HG03039 (cell line): Measurements from ENCODE around the gene CCDC110.

ENCODE experiments used
- ATAC-seq: cut with Tn5 transposase; IDR thresholded peaks from one replicate; pipeline ENCODE4 v1.9.1; 2021; ENCODE audit warnings: mild to moderate bottlenecking, moderate library complexity; ENCODE audit not compliant: unreplicated experiment

The CCDC110 gene

GRCh38 chr4:185473247-185473646 lies 1.7 kb upstream of the CCDC110 start:
- no peak for ATAC-seq

GRCh38 chr4:185472103-185472542 lies 590 bp upstream of the CCDC110 start:
- no peak for ATAC-seq

GRCh38 chr4:185470501-185471195 lies 885 bp downstream of the CCDC110 start:
- ATAC-seq = peak; percentile 8

- no peak for ATAC-seq
Measured at GRCh38 chr4:185469580-185470154, 1.9 kb downstream of the CCDC110 start.

GRCh38 chr4:185468999-185469398 lies 2.5 kb downstream of the CCDC110 start:
- ATAC-seq = no peak

GRCh38 chr4:185467991-185468390 lies 3.5 kb downstream of the CCDC110 start:
- ATAC-seq = no peak

GRCh38 chr4:185467101-185467500 lies 4.4 kb downstream of the CCDC110 start:
- ATAC-seq = no peak

GRCh38 chr4:185465707-185466106 lies 5.8 kb downstream of the CCDC110 start:
- ATAC-seq = no peak

GRCh38 chr4:185464887-185465286 lies 6.6 kb downstream of the CCDC110 start:
- no peak for ATAC-seq

GRCh38 chr4:185464183-185464582 lies 7.3 kb downstream of the CCDC110 start:
- no peak for ATAC-seq

GRCh38 chr4:185463541-185463940 lies 8.0 kb downstream of the CCDC110 start:
- ATAC-seq = no peak

GRCh38 chr4:185461565-185461964 lies 10.0 kb downstream of the CCDC110 start:
- no peak for ATAC-seq

- ATAC-seq = no peak
Measured at GRCh38 chr4:185457136-185457535, 14.4 kb downstream of the CCDC110 start.

GRCh38 chr4:185456131-185456530 lies 15.4 kb downstream of the CCDC110 start:
- no peak for ATAC-seq

GRCh38 chr4:185445209-185445608 lies 26.3 kb downstream of the CCDC110 start:
- no peak for ATAC-seq

- no peak for ATAC-seq
Measured at GRCh38 chr4:185441479-185441878, 30.1 kb downstream of the CCDC110 start.

GRCh38 chr4:185437809-185438208 lies 33.7 kb downstream of the CCDC110 start:
- no peak for ATAC-seq

- ATAC-seq = no peak
Measured at GRCh38 chr4:185435466-185435865, 36.1 kb downstream of the CCDC110 start.

- no peak for ATAC-seq
Measured at GRCh38 chr4:185429660-185430059, 41.9 kb downstream of the CCDC110 start.

- ATAC-seq = no peak
Measured at GRCh38 chr4:185426960-185427688, 44.4 kb downstream of the CCDC110 start.

- ATAC-seq = peak; percentile 89
Measured at GRCh38 chr4:185425647-185426352, 45.7 kb downstream of the CCDC110 start, which contains the start of gene UFSP2. Gene UFSP2 (minus strand): TSS chr4:185425964. CDS start chr4:185425868, 96 bp downstream.
